ENCODE measurements around the gene SPANXA1. TPM values are rescaled to one million over a fixed set of nuclear protein-coding genes. Genes with fewer than 3 reads are reported as not detected.
"Not testable (repeated sequence)": the region's sequence is repeated elsewhere in the genome, so short reads cannot be mapped to it uniquely, and the experiment has no call there.

The SPANXA1 gene
- total RNA-seq, 1 experiment from 2014 or later: not detected

DNA sequence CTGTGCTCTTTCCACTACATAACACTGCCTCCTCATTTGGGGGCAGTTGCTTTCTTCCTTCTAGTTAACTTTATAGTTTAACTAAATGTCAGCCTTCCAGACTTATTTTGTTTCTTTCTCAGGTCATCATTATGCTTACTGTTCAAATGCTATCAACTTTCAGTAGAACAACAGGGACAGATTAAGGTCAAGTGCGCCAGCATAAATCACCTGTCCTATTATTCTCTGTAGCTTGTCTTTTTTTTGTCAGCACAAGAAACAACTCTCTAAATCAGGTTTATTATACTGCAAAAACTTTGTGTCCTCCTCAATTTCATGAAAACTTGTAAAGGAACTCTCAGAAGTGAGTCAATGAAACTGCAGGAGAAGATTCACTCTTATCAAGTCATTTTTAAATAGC is 24.6 kb upstream of the SPANXA1 start:
- ChIA-PET CTCF (no interaction called here), POLR2A (no interaction called here)
- DNase-seq (ENCODE audit: low read depth, low spot score): no peak
- TF ChIP-seq TCF7L2 (IDR thresholded peaks at IDR 0.05; ENCODE audit: low read depth, low read length): no peak
- no peak for TF ChIP-seq POLR2AphosphoS5 (IDR thresholded peaks at IDR 0.05; ENCODE audit: low read depth, low read length)
- TF ChIP-seq, protein P1, sequence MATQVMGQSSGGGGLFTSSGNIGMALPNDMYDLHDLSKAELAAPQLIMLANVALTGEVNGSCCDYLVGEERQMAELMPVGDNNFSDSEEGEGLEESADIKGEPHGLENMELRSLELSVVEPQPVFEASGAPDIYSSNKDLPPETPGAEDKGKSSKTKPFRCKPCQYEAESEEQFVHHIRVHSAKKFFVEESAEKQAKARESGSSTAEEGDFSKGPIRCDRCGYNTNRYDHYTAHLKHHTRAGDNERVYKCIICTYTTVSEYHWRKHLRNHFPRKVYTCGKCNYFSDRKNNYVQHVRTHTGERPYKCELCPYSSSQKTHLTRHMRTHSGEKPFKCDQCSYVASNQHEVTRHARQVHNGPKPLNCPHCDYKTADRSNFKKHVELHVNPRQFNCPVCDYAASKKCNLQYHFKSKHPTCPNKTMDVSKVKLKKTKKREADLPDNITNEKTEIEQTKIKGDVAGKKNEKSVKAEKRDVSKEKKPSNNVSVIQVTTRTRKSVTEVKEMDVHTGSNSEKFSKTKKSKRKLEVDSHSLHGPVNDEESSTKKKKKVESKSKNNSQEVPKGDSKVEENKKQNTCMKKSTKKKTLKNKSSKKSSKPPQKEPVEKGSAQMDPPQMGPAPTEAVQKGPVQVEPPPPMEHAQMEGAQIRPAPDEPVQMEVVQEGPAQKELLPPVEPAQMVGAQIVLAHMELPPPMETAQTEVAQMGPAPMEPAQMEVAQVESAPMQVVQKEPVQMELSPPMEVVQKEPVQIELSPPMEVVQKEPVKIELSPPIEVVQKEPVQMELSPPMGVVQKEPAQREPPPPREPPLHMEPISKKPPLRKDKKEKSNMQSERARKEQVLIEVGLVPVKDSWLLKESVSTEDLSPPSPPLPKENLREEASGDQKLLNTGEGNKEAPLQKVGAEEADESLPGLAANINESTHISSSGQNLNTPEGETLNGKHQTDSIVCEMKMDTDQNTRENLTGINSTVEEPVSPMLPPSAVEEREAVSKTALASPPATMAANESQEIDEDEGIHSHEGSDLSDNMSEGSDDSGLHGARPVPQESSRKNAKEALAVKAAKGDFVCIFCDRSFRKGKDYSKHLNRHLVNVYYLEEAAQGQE (IDR thresholded peaks at IDR 0.05; ENCODE audit: insufficient read depth in 1 of 2, low read depth in 2 of 2, low read length in 1 of 2): no peak
- no peak for TF ChIP-seq SIN3A (IDR thresholded peaks at IDR 0.05; ENCODE audit: borderline replicate concordance, insufficient read depth, low read depth, low read length)
- TF ChIP-seq, protein P2, sequence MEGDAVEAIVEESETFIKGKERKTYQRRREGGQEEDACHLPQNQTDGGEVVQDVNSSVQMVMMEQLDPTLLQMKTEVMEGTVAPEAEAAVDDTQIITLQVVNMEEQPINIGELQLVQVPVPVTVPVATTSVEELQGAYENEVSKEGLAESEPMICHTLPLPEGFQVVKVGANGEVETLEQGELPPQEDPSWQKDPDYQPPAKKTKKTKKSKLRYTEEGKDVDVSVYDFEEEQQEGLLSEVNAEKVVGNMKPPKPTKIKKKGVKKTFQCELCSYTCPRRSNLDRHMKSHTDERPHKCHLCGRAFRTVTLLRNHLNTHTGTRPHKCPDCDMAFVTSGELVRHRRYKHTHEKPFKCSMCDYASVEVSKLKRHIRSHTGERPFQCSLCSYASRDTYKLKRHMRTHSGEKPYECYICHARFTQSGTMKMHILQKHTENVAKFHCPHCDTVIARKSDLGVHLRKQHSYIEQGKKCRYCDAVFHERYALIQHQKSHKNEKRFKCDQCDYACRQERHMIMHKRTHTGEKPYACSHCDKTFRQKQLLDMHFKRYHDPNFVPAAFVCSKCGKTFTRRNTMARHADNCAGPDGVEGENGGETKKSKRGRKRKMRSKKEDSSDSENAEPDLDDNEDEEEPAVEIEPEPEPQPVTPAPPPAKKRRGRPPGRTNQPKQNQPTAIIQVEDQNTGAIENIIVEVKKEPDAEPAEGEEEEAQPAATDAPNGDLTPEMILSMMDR (IDR thresholded peaks at IDR 0.05): no peak
- ATAC-seq: no peak
- in situ Hi-C loops (cut with HindIII; ENCODE audit: low pct_unique_long_range_greater_than_20kb, low sequenced_read_pairs): no loop called here
- Histone ChIP-seq H3K4me1 (ENCODE audit: control insufficient read depth, insufficient read depth, low read length) (no peaks in the 10 kb centered on the region), H3K27me3 (ENCODE audit: control insufficient read depth, insufficient read depth, low read length) (no peaks in the 10 kb centered on the region), H3K4me3 (ENCODE audit: low read depth in 2 of 2, low read length in 2 of 2) (no peak overlapping the region), H3K9me3 (ENCODE audit: control insufficient read depth, insufficient read depth, low read depth, low read length) (no peaks in the 10 kb centered on the region), H3K27ac (ENCODE audit: low read length) (no peak overlapping the region), H3K36me3 (ENCODE audit: control insufficient read depth, insufficient read depth, low read length) (no peaks in the 10 kb centered on the region)
- intact Hi-C loops (cut with micrococcal nuclease; ENCODE audit: unreplicated experiment): no loop called here
- no TSS peak for BruUV-seq (replicated peaks)

DNA sequence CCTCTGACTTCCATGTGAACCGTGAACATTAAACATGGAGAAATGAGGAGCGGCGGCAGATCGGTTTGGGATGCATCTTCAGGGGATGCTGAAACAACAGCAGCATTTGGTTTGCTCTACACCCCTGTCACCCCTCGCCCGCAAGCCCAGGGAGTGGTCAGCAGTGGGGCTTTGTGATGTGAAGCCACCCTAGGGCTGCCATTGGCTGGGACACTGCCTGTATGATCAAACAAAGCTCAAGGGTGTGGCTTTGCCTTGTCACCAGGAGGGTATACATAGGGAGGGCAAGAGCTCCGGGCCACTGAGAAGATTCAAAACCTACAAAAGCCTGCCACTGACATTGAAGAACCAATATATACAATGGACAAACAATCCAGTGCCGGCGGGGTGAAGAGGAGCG is 4.9 kb upstream of the SPANXA1 start, which contains the start of gene SPANXA2:
Gene SPANXA2, plus strand, starts transcription at position 301 of the 400 bp plus-strand sequence. Its CDS starts 60 bp downstream, at position 361.
- H3K4me1 ChIP-seq (ENCODE audit: control insufficient read depth, insufficient read depth, low read length); POLR2A ChIA-PET; H3K36me3 ChIP-seq (ENCODE audit: control insufficient read depth, insufficient read depth, low read length); H3K9me3 ChIP-seq (ENCODE audit: control insufficient read depth, insufficient read depth, low read depth, low read length); H3K27me3 ChIP-seq (ENCODE audit: control insufficient read depth, insufficient read depth, low read length); in situ Hi-C loops (cut with HindIII; ENCODE audit: low pct_unique_long_range_greater_than_20kb, low sequenced_read_pairs); H3K4me3 ChIP-seq (ENCODE audit: low read depth in 2 of 2, low read length in 2 of 2); intact Hi-C loops (cut with micrococcal nuclease; ENCODE audit: unreplicated experiment); ATAC-seq; DNase-seq (ENCODE audit: low read depth, low spot score); BruUV-seq (replicated peaks); CTCF ChIA-PET; H3K27ac ChIP-seq (ENCODE audit: low read length): not testable (repeated sequence)

DNA sequence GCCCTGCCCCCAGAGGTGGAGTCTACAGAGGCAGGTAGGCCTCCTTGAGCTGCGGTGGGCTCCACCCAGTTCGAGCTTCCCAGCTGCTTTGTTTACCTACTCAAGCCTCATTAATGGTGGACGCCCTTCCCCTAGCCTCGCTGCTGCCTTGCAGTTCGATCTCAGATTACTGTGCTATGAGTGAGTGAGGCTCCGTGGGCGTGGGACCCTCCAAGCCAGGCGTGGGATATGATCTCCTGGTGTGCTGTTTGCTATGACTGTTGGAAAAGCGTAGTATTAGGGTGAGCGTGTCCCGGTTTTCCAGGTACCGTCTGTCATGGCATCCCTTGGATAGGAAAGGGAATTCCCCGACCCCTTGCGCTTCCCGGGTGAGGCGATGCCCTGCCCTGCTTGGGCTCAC is 42.0 kb downstream of the SPANXA1 start:
- H3K4me3 ChIP-seq (ENCODE audit: low read depth in 2 of 2, low read length in 2 of 2); BruUV-seq (replicated peaks); POLR2A ChIA-PET; H3K27ac ChIP-seq (ENCODE audit: low read length); ATAC-seq; DNase-seq (ENCODE audit: low read depth, low spot score); H3K27me3 ChIP-seq (ENCODE audit: control insufficient read depth, insufficient read depth, low read length); H3K4me1 ChIP-seq (ENCODE audit: control insufficient read depth, insufficient read depth, low read length); H3K36me3 ChIP-seq (ENCODE audit: control insufficient read depth, insufficient read depth, low read length); in situ Hi-C loops (cut with HindIII; ENCODE audit: low pct_unique_long_range_greater_than_20kb, low sequenced_read_pairs); H3K9me3 ChIP-seq (ENCODE audit: control insufficient read depth, insufficient read depth, low read depth, low read length); CTCF ChIA-PET; intact Hi-C loops (cut with micrococcal nuclease; ENCODE audit: unreplicated experiment): not testable (repeated sequence)

Other genes starting within 250 kb of the SPANXA1 start
- not detected for gene SPANXA2, start 5.0 kb upstream of the SPANXA1 start, total RNA-seq (2021; ENCODE audit: unreplicated experiment)
- not detected for gene SPANXD, start 114.0 kb upstream of the SPANXA1 start, total RNA-seq (2021; ENCODE audit: unreplicated experiment)

All from Panc1 (cell line).